Coronary artery (tissue), 2 donors: ENCODE results near the gene ENPEP.

ENCODE experiments used
- DNase-seq: peaks from one replicate; pipeline ENCODE4 v3.0.0-alpha.2; 2017; ENCODE audit warnings: low spot score
- H3K27ac ChIP-seq, 2 donors: fragments of 200-600 bp; sonication (generic); one replicate each; pipeline ENCODE4 v1.5.1; 2016 to 2019
- H3K4me3 ChIP-seq: fragments of 200-600 bp; sonication (generic); 2 replicates; pipeline ENCODE4 v1.5.1; 2016; ENCODE audit warnings: mild to moderate bottlenecking, moderate library complexity
- CTCF ChIP-seq: fragments of 200-600 bp; sonication (generic); IDR thresholded peaks from one replicate; pipeline ENCODE4 v1.5.1; 2019; ENCODE audit warnings: antibody characterized with exemption

ENPEP gene

GRCh38 chr4:110477836-110478235 lies 1.9 kb downstream of the ENPEP start:
- Histone ChIP-seq H3K4me3 (peak overlapping the region; percentile 71), H3K27ac (peak overlapping the region in 1 of 2 donors; percentile 80)
- DNase-seq, result no peak
- TF ChIP-seq CTCF, result no peak

- Histone ChIP-seq H3K4me3 (peak overlapping the region; percentile 51), H3K27ac (peak overlapping the region; percentile 52 to 85)
- DNase-seq, result no peak
- no peak for TF ChIP-seq CTCF
Measured at GRCh38 chr4:110480031-110480549, 4.1 kb downstream of the ENPEP start.

GRCh38 chr4:110480746-110481271 lies 4.9 kb downstream of the ENPEP start:
- no peak for DNase-seq
- peak overlapping the region; percentile 52 to 85 for H3K27ac ChIP-seq
- H3K4me3 ChIP-seq, result peak overlapping the region; percentile 51
- TF ChIP-seq CTCF, result no peak

- DNase-seq, result no peak
- Histone ChIP-seq H3K27ac (peak overlapping the region in 1 of 2 donors; percentile 73), H3K4me3 (no peak overlapping the region)
- no peak for TF ChIP-seq CTCF
Measured at GRCh38 chr4:110483516-110483915, 7.6 kb downstream of the ENPEP start.

GRCh38 chr4:110484029-110484428 lies 8.1 kb downstream of the ENPEP start:
- no peak for DNase-seq
- TF ChIP-seq CTCF, result no peak
- H3K27ac ChIP-seq, result peak overlapping the region; percentile 42 to 73
- H3K4me3 ChIP-seq, result peak overlapping the region; percentile 9

GRCh38 chr4:110484767-110485166 lies 8.8 kb downstream of the ENPEP start:
- TF ChIP-seq CTCF, result no peak
- Histone ChIP-seq H3K4me3 (peak overlapping the region; percentile 20), H3K27ac (peak overlapping the region; percentile 42 to 73)
- DNase-seq, result no peak

GRCh38 chr4:110485452-110485851 lies 9.5 kb downstream of the ENPEP start:
- no peak for DNase-seq
- no peak overlapping the region for H3K4me3 ChIP-seq
- TF ChIP-seq CTCF, result no peak
- H3K27ac ChIP-seq, result peak overlapping the region; percentile 42 to 73
